Memory B cell (primary cell): ENCODE results near the gene ADA.

Experiments used
- ATAC-seq: fragments of 150-1000 bp; cut with Tn5 transposase; 2 replicates; pipeline ENCODE4 v1.10.0; 2021; ENCODE audit warnings: low read depth, mild to moderate bottlenecking, moderate library complexity
- DNase-seq, 2 donors: peaks; one replicate each; pipeline ENCODE4 v3.0.0; 2022; ENCODE audit warnings: low spot score in 2 of 2
- H3K27ac Mint-ChIP-seq: one replicate; pipeline ENCODE4 v1.8.0; 2022; ENCODE audit warnings: mild to moderate bottlenecking, moderate library complexity, mixed read lengths
- H3K27me3 Mint-ChIP-seq: one replicate; pipeline ENCODE4 v1.8.0; 2022; ENCODE audit warnings: mixed read lengths
- H3K36me3 Mint-ChIP-seq: one replicate; pipeline ENCODE4 v1.8.0; 2022; ENCODE audit warnings: mild to moderate bottlenecking, mixed read lengths
- H3K4me1 Mint-ChIP-seq: one replicate; pipeline ENCODE4 v1.8.0; 2022; ENCODE audit warnings: mixed read lengths
- H3K4me3 Mint-ChIP-seq: one replicate; pipeline ENCODE4 v1.8.0; 2022; ENCODE audit warnings: mild to moderate bottlenecking, moderate library complexity, mixed read lengths
- H3K9me3 Mint-ChIP-seq: one replicate; pipeline ENCODE4 v1.8.0; 2022; ENCODE audit warnings: mixed read lengths

The ADA gene

GRCh38 chr20:44630297-44630696 lies 21.2 kb downstream of the ADA start:
- no peaks in the 10 kb centered on the region for H3K27me3 Mint-ChIP-seq
- no peak for DNase-seq
- ATAC-seq, result no peak
- no peak overlapping the region for H3K27ac Mint-ChIP-seq
- peaks cover 8% of the 10 kb centered on the region for H3K4me1 Mint-ChIP-seq
- H3K4me3 Mint-ChIP-seq, result no peak overlapping the region
- H3K36me3 Mint-ChIP-seq, result no peaks in the 10 kb centered on the region
- no peaks in the 10 kb centered on the region for H3K9me3 Mint-ChIP-seq

- Mint-ChIP-seq H3K27me3 (no peaks in the 10 kb centered on the region), H3K36me3 (no peaks in the 10 kb centered on the region), H3K9me3 (no peaks in the 10 kb centered on the region), H3K4me1 (peaks cover 8% of the 10 kb centered on the region), H3K4me3 (no peak overlapping the region), H3K27ac (no peak overlapping the region)
- ATAC-seq (no peak), DNase-seq (no peak)
These were observed 22.0 kb downstream of the ADA start for GRCh38 chr20:44629542-44629941.

- H3K4me3 Mint-ChIP-seq, result no peak overlapping the region
- H3K27ac Mint-ChIP-seq, result no peak overlapping the region
- DNase-seq (no peak), ATAC-seq (no peak)
- peaks cover 8% of the 10 kb centered on the region for H3K4me1 Mint-ChIP-seq
- no peaks in the 10 kb centered on the region for H3K36me3 Mint-ChIP-seq
- H3K27me3 Mint-ChIP-seq, result no peaks in the 10 kb centered on the region
- no peaks in the 10 kb centered on the region for H3K9me3 Mint-ChIP-seq
These were observed 22.5 kb downstream of the ADA start for GRCh38 chr20:44629017-44629385.

- H3K9me3 Mint-ChIP-seq, result no peaks in the 10 kb centered on the region
- H3K4me3 Mint-ChIP-seq, result no peak overlapping the region
- H3K27me3 Mint-ChIP-seq, result no peaks in the 10 kb centered on the region
- peaks cover 2% of the 10 kb centered on the region for H3K36me3 Mint-ChIP-seq
- DNase-seq (no peak), ATAC-seq (no peak)
- H3K4me1 Mint-ChIP-seq, result peaks cover 9% of the 10 kb centered on the region
- H3K27ac Mint-ChIP-seq, result no peak overlapping the region
These were observed 24.0 kb downstream of the ADA start for GRCh38 chr20:44627364-44628010.

DNA sequence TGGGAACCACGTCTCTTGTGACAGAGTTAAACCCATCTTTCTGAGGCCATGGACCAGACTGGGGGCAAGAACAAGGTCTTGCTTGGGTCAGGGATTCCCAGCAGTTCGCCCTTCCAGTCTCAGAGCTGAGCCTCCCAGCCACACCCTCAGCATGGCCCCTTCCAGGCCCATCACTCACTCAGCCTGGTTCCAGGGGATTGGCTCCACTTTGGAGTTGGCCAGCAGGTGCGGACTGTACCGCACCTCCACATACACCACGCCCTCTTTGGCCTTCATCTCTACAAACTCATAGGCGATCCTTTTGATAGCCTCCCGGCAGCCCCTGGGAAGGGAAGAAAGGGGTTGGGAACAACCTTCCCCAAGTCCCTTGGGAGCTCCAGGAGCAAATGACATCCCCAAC lies 25.2 kb downstream of the ADA start:
- ATAC-seq (no peak), DNase-seq (no peak)
- peaks cover 7% of the 10 kb centered on the region for H3K36me3 Mint-ChIP-seq
- peak overlapping the region; percentile 29 for H3K27ac Mint-ChIP-seq
- no peak overlapping the region for H3K4me3 Mint-ChIP-seq
- peaks cover 2% of the 10 kb centered on the region for H3K4me1 Mint-ChIP-seq
- H3K27me3 Mint-ChIP-seq, result no peaks in the 10 kb centered on the region
- H3K9me3 Mint-ChIP-seq, result no peaks in the 10 kb centered on the region

- no peaks in the 10 kb centered on the region for H3K27me3 Mint-ChIP-seq
- H3K27ac Mint-ChIP-seq, result peak overlapping the region; percentile 47
- peaks cover 9% of the 10 kb centered on the region for H3K36me3 Mint-ChIP-seq
- peaks cover 2% of the 10 kb centered on the region for H3K4me1 Mint-ChIP-seq
- ATAC-seq (no peak), DNase-seq (no peak)
- no peaks in the 10 kb centered on the region for H3K9me3 Mint-ChIP-seq
- H3K4me3 Mint-ChIP-seq, result no peak overlapping the region
These were observed 26.1 kb downstream of the ADA start for GRCh38 chr20:44625361-44625760.

DNA sequence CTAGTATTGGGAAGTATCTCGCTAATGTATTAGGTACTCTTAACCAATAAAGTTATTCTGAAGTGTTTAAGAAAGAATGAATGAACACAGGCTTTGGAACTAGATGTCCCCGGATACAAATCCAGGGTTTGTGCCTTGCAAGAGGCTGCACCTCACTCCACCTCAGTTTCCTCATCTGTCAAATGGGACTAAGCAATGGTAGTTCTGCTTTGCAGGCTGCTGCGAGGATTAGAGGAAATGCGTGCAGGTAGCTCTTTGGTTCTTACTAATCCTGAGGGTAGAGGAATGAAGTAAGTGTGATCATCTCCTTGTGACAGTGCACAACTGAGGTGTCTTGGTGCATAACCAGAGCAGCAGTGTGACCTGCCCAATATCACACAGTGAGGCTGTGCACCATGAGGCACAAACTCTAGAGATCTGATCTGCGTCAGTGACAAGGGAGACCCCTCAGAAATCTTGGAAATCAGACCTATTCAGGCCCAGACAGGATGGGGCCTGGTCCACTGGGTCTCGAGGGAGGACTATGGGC lies 26.7 kb downstream of the ADA start:
- no peak for ATAC-seq
- Mint-ChIP-seq H3K4me1 (peaks cover 2% of the 10 kb centered on the region), H3K4me3 (no peak overlapping the region), H3K36me3 (peaks cover 12% of the 10 kb centered on the region), H3K9me3 (no peaks in the 10 kb centered on the region), H3K27me3 (no peaks in the 10 kb centered on the region), H3K27ac (peak overlapping the region; percentile 47)
- no peak for DNase-seq

DNA sequence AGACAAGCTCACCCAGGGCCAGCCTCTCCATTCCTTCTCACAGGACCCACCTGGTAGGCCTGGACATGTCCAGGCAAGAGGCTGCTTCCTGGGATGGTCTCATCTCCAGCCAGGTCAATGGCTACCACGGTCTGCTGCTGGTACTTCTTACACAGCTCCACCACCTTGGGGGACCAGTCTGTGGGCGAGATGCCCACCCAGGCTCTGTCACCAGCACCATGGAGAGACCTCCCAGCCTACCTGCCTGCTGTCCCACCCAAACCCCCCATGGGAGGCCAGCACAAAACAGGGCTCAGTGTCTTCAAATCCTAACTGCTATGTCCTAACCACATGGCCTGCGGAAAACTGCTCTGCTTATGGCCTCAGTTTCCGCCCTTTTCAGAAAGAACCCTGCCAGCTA lies 27.3 kb downstream of the ADA start:
- no peak overlapping the region for H3K4me3 Mint-ChIP-seq
- no peaks in the 10 kb centered on the region for H3K27me3 Mint-ChIP-seq
- no peak for ATAC-seq
- H3K4me1 Mint-ChIP-seq, result peaks cover 2% of the 10 kb centered on the region
- DNase-seq, result no peak
- H3K36me3 Mint-ChIP-seq, result peaks cover 17% of the 10 kb centered on the region
- peak overlapping the region; percentile 90 for H3K27ac Mint-ChIP-seq
- no peaks in the 10 kb centered on the region for H3K9me3 Mint-ChIP-seq

DNA sequence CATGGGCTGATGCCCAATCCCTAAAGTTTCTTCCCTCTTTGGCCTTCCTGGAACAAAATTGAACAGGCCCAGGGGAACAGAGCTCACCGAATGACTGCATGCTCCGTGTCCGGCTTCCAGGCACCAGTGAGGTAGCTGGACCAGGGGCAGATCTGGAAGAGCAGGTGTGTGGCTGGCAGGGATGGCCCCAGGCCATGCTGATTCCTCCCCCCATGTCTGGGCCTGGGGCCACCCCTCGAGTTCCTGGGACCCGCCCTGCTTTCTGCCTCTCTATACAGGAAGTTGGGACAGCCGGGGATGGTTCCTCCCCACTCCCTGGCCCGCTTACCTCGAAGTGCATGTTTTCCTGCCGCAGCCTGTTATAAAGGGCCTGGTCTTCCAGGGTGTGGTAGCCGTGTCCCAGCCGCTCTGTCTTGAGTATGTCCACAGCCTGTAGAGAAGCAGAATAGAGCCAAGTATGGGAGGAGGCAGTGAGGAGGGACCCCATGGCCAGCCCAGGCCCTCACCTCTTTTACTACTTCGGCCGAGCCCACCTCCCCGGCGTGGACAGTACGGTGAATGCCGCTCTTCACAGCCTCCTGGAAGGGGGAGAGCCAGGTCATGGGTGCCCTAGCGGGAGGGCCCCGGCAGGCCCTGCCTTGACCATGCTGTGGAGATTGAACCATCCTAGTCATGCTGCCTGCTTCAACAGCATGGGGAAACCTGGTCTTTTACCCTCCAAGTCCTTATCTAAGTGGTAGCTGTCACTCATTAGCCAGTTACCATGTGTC lies 28.8 kb downstream of the ADA start:
- no peak overlapping the region for H3K27ac Mint-ChIP-seq
- peaks cover 5% of the 10 kb centered on the region for H3K4me1 Mint-ChIP-seq
- no peaks in the 10 kb centered on the region for H3K9me3 Mint-ChIP-seq
- DNase-seq (no peak), ATAC-seq (no peak)
- no peaks in the 10 kb centered on the region for H3K27me3 Mint-ChIP-seq
- H3K4me3 Mint-ChIP-seq, result no peak overlapping the region
- peaks cover 17% of the 10 kb centered on the region for H3K36me3 Mint-ChIP-seq

GRCh38 chr20:44621939-44622338 lies 29.6 kb downstream of the ADA start:
- H3K27ac Mint-ChIP-seq, result peak overlapping the region; percentile 85
- H3K4me1 Mint-ChIP-seq, result peaks cover 8% of the 10 kb centered on the region

GRCh38 chr20:44621325-44621724 lies 30.2 kb downstream of the ADA start:
- Mint-ChIP-seq H3K9me3 (no peaks in the 10 kb centered on the region), H3K4me3 (no peak overlapping the region), H3K4me1 (peaks cover 10% of the 10 kb centered on the region), H3K27me3 (no peaks in the 10 kb centered on the region), H3K27ac (peak overlapping the region; percentile 85), H3K36me3 (peaks cover 19% of the 10 kb centered on the region)
- ATAC-seq (no peak), DNase-seq (no peak)

More at GRCh38 chr20:44621939-44622338, 29.6 kb downstream of the ADA start:
- Mint-ChIP-seq H3K27me3 (no peaks in the 10 kb centered on the region), H3K4me3 (no peak overlapping the region), H3K36me3 (peaks cover 17% of the 10 kb centered on the region), H3K9me3 (no peaks in the 10 kb centered on the region)
- ATAC-seq, result no peak
- no peak for DNase-seq

GRCh38 chr20:44620030-44620429 lies 31.5 kb downstream of the ADA start:
- Mint-ChIP-seq H3K9me3 (no peaks in the 10 kb centered on the region), H3K27me3 (no peaks in the 10 kb centered on the region), H3K27ac (peak overlapping the region; percentile 71), H3K4me3 (no peak overlapping the region), H3K36me3 (peaks cover 29% of the 10 kb centered on the region), H3K4me1 (peaks cover 20% of the 10 kb centered on the region)
- no peak for DNase-seq
- ATAC-seq, result no peak

DNA sequence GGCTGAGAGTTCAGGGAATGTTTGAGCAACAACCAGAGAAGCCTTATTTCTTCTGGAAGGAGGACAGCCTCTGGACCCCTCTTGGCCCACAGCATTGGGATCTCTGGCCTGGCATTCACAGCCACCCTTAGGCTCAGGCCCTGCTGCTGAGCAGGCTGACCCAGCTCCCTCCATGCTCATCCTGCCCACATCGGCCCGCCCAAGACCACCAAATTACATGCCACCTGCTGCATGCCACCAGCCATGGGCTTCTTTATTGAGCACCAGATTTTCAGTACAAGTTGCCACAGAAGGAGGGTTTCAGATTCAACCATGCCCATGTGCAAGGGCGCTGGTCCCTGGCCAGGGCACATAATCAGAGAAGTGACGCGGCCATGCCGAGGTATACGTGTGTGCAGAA lies 32.2 kb downstream of the ADA start:
- Mint-ChIP-seq H3K27ac (peak overlapping the region; percentile 71), H3K4me3 (no peak overlapping the region), H3K9me3 (no peaks in the 10 kb centered on the region), H3K36me3 (peaks cover 34% of the 10 kb centered on the region), H3K27me3 (no peaks in the 10 kb centered on the region), H3K4me1 (peaks cover 25% of the 10 kb centered on the region)
- no peak for DNase-seq
- ATAC-seq, result no peak

DNA sequence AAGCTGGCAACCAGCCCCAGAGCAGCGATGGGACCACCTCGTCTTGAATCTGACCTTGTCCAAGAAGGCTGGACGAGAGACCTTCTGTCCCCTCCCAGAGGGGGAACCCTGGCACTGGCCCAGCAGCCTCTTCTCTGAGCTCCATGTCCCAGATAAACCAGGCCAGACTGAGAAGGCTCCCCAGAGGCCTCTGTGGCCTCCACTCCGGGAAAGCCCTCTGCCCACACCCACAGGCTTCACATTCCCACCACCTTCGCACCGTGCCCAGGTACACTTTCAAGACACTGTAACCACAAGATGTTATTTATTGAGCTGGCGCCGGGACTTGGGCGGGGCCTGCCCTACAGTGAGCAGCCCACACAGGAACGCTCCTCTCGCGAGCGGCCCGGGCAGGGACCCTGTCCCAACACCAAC lies 33.2 kb downstream of the ADA start:
- H3K9me3 Mint-ChIP-seq, result no peaks in the 10 kb centered on the region
- H3K36me3 Mint-ChIP-seq, result peaks cover 42% of the 10 kb centered on the region
- DNase-seq (no peak), ATAC-seq (peak; percentile 28)
- peak overlapping the region; percentile 73 for H3K27ac Mint-ChIP-seq
- H3K4me1 Mint-ChIP-seq, result peaks cover 31% of the 10 kb centered on the region
- H3K4me3 Mint-ChIP-seq, result no peak overlapping the region
- H3K27me3 Mint-ChIP-seq, result no peaks in the 10 kb centered on the region
